Spleen (tissue), 7 donors: ENCODE results near the gene LGALS9.
"Not testable (repeated sequence)": the region's sequence is repeated elsewhere in the genome, so short reads cannot be mapped to it uniquely, and the experiment has no call there.

Source experiments
- POLR2A ChIP-seq, 3 donors: fragments of 450-650 bp; IDR thresholded peaks; one replicate each; pipeline ENCODE4 v1.5.1; 2017; ENCODE audit warnings: antibody characterized with exemption in 3 of 3, mild to moderate bottlenecking in 1 of 3
- POLR2AphosphoS5 ChIP-seq, 3 donors: sonication (generic); formaldehyde crosslinking; IDR thresholded peaks; one replicate each; pipeline ENCODE4 v1.5.1; 2017; ENCODE audit warnings: antibody characterized with exemption in 3 of 3
- TF ChIP-seq, protein P1 (sequence below), 11 experiments: fragments of 200-600 bp in 7 of 11; fragments of 450-650 bp in 4 of 11; sonication (generic) in 4 of 11; IDR thresholded peaks in 8 of 11; conservative IDR thresholded peaks in 3 of 11; 1 replicate in 7 of 11; 2 replicates in 4 of 11; pipeline versions ENCODE4 v1.4.0 to v1.8.0; 2016 to 2021; ENCODE audit warnings: antibody characterized with exemption in 11 of 11, inconsistent platforms in 4 of 11, mild to moderate bottlenecking in 1 of 11
- donor health status: DM: no; HTN: no; CAD: no; lungs with moderate emphysema.
- donor health status: DM: no; HTN: no; CAD: no.
- donor health status: DM: no; HTN: no; CAD: no.

DNA sequence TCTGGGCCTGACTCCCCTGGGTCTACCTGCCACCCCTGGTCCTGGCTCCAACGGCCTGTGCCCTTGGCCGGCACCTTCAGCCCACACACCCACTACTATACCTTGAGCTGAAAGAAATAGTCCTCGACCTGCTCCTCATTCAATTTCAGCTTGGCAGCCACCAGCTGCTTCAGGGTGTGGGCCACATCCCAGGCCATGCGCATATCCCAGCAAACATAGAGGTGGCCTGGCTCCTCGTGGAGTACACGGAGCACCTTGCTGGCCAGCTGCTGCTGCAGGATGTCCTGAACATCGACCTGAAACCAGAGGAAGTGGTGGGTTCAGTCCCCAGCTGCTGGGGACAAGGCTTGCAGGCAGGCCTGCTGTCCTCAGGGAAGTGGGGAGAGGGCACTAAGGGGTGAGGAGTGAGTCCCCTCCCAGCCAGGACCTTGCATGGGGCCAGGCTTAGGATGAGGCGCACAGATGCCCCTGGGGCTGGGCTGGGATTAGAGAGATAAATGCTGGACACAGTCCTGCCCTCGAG lies 22.5 kb downstream of the LGALS9 start:
- TF ChIP-seq, protein P1, sequence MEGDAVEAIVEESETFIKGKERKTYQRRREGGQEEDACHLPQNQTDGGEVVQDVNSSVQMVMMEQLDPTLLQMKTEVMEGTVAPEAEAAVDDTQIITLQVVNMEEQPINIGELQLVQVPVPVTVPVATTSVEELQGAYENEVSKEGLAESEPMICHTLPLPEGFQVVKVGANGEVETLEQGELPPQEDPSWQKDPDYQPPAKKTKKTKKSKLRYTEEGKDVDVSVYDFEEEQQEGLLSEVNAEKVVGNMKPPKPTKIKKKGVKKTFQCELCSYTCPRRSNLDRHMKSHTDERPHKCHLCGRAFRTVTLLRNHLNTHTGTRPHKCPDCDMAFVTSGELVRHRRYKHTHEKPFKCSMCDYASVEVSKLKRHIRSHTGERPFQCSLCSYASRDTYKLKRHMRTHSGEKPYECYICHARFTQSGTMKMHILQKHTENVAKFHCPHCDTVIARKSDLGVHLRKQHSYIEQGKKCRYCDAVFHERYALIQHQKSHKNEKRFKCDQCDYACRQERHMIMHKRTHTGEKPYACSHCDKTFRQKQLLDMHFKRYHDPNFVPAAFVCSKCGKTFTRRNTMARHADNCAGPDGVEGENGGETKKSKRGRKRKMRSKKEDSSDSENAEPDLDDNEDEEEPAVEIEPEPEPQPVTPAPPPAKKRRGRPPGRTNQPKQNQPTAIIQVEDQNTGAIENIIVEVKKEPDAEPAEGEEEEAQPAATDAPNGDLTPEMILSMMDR (IDR thresholded peaks at IDR 0.05 in 8 of 11, conservative IDR thresholded peaks at IDR 0.05 in 3 of 11): not testable (repeated sequence)
- not testable (repeated sequence) for TF ChIP-seq POLR2A, POLR2AphosphoS5 (IDR thresholded peaks at IDR 0.05)
